Lung (tissue), 12 donors: Measurements from ENCODE around the gene NTM. TPM values are rescaled to one million over a fixed set of nuclear protein-coding genes. Genes with fewer than 3 reads are reported as not detected.

Source experiments
- ATAC-seq: fragments of 200-7000 bp; cut with Tn5 transposase; one replicate; pipeline ENCODE4 v1.9.1; 2020; ENCODE audit warnings: moderate number of reproducible peaks; ENCODE audit not compliant: insufficient read depth, low FRiP score
- DNase-seq, 3 donors: peaks; one replicate each; pipeline ENCODE4 v3.0.0-alpha.2; 2013 to 2017
- H3K27ac ChIP-seq, 2 donors: one replicate each; pipeline ENCODE4 v1.5.1; 2013; ENCODE audit warnings: mild to moderate bottlenecking in 2 of 2, moderate library complexity in 2 of 2, control low read depth in 1 of 2, inconsistent platforms in 1 of 2, low read depth in 1 of 2, low read length in 1 of 2
- H3K27me3 ChIP-seq, 3 donors: one replicate each; pipeline ENCODE4 v1.5.1; 2013; ENCODE audit warnings: low read length in 2 of 3; ENCODE audit not compliant: control insufficient read depth in 3 of 3, insufficient read depth in 3 of 3
- H3K36me3 ChIP-seq, 4 donors: one replicate each; pipeline ENCODE4 v1.5.1; 2013; ENCODE audit warnings: low read length in 4 of 4, mild to moderate bottlenecking in 1 of 4, moderate library complexity in 1 of 4; ENCODE audit not compliant: control insufficient read depth in 4 of 4, insufficient read depth in 4 of 4
- H3K4me1 ChIP-seq, 5 donors: one replicate each; pipeline ENCODE4 v1.5.1; 2013; ENCODE audit warnings: low read length in 5 of 5, mild to moderate bottlenecking in 2 of 5, moderate library complexity in 1 of 5; ENCODE audit not compliant: control insufficient read depth in 5 of 5, insufficient read depth in 5 of 5
- H3K4me3 ChIP-seq: one replicate; pipeline ENCODE4 v1.5.1; 2013; ENCODE audit warnings: mild to moderate bottlenecking, control low read depth, moderate library complexity
- H3K9ac ChIP-seq, 2 donors: one replicate each; pipeline ENCODE4 v1.5.1; 2013; ENCODE audit warnings: low read length in 2 of 2, control low read depth in 1 of 2; ENCODE audit not compliant: insufficient read depth in 1 of 2
- H3K9me3 ChIP-seq, 4 donors: one replicate each; pipeline ENCODE4 v1.5.1; 2013; ENCODE audit warnings: low read length in 3 of 4, mild to moderate bottlenecking in 1 of 4, moderate library complexity in 1 of 4; ENCODE audit not compliant: control insufficient read depth in 4 of 4, insufficient read depth in 3 of 4
- CTCF ChIP-seq: IDR thresholded peaks from 2 replicates; pipeline ENCODE4 v1.5.1; 2012; ENCODE audit warnings: mild to moderate bottlenecking; ENCODE audit errors: control extremely low read depth, extremely low read depth
- WGBS, 2 donors: extraction: QIAGEN DNeasy Blood & Tissue Kit; methylation state at CpG; one replicate each; pipeline ENCODE4 v1.1.7; 2013; 5-methylcytosine and 5-hydroxymethylcytosine counted together
- polyA plus RNA-seq, 2 donors: library from polyadenylated mRNA; stranded (reverse); fragments of 200-250 nt; gene quantifications; one replicate each; pipeline ENCODE4 v1.2.1, GENCODE V29; 2013
- total RNA-seq, 2 donors: library from RNA; depleted of rRNA in 1 of 2; stranded (reverse); fragments of >200 nt in 1 of 2; gene quantifications; one replicate each; pipeline ENCODE4 v1.2.1, GENCODE V29; 2014 to 2021
- donor health status: control.
- donor health status: control.
- donor health status: Bipolar disorder and iron deficiency.
- donor health status: healthy.
- donor health status: DM: yes; HTN: yes; CAD: no.

NTM gene
- total and polyA plus RNA-seq, 4 donors = 0.39 to 30.9 (median 7.2) TPM

- Histone ChIP-seq H3K4me3 (no peak overlapping the region), H3K36me3 (no peaks in the 10 kb centered on the region), H3K9me3 (no peaks in the 10 kb centered on the region), H3K27ac (no peak overlapping the region), H3K9ac (no peak overlapping the region), H3K27me3 (no peaks in the 10 kb centered on the region), H3K4me1 (peaks cover 0 to 25% (median 3%) of the 10 kb centered on the region in 5 donors)
- WGBS, 2 donors = 74 to 75% methylated on average over 13 of the region's 13 CpGs
- ATAC-seq = no peak
- peak in 2 of 3 donors; percentile 42 to 44 for DNase-seq
- no peak for TF ChIP-seq CTCF
Observed at GRCh38 chr11:131888230-131888855, 517.9 kb downstream of the NTM start.

- Histone ChIP-seq H3K36me3 (no peaks in the 10 kb centered on the region), H3K27me3 (no peaks in the 10 kb centered on the region), H3K9ac (no peak overlapping the region), H3K9me3 (no peaks in the 10 kb centered on the region), H3K4me1 (peaks cover 0 to 25% (median 3%) of the 10 kb centered on the region in 5 donors), H3K27ac (no peak overlapping the region), H3K4me3 (no peak overlapping the region)
- 46 to 65% methylated on average over 2 of the region's 2 CpGs for WGBS, 2 donors
- DNase-seq = peak; percentile 71 to 86 (median 84)
- no peak for TF ChIP-seq CTCF
- ATAC-seq = no peak
Observed at GRCh38 chr11:131889146-131889577, 518.7 kb downstream of the NTM start.

- Histone ChIP-seq H3K4me1 (peaks cover 0 to 30% (median 3%) of the 10 kb centered on the region in 5 donors), H3K36me3 (no peaks in the 10 kb centered on the region), H3K27ac (no peak overlapping the region), H3K9ac (no peak overlapping the region), H3K9me3 (no peaks in the 10 kb centered on the region), H3K4me3 (no peak overlapping the region), H3K27me3 (no peaks in the 10 kb centered on the region)
- 51 to 61% methylated on average over 4 of the region's 4 CpGs for WGBS, 2 donors
- no peak for ATAC-seq
- TF ChIP-seq CTCF = no peak
- DNase-seq = peak; percentile 43 to 71 (median 69)
Observed at GRCh38 chr11:131889760-131890581, 519.6 kb downstream of the NTM start.
